Cardiac muscle cell (in vitro differentiated cells and primary cell): ENCODE measurements around the gene PCSK2. TPM values are rescaled to one million over a fixed set of nuclear protein-coding genes. Genes with fewer than 3 reads are reported as not detected.

Experiments
- DNase-seq, 2 donors: peaks; one replicate each; pipeline versions ENCODE4 v3.0.0 to v3.0.0-alpha.2; 2010 to 2017; ENCODE audit warnings: low read depth in 1 of 2, low spot score in 1 of 2
- H3K27ac ChIP-seq: fragments of 200-600 bp; sonication (generic); 2 replicates; pipeline ENCODE4 v1.5.1; 2016
- H3K27me3 ChIP-seq: fragments of 200-600 bp; sonication (generic); 2 replicates; pipeline ENCODE4 v1.6.0; 2016; ENCODE audit warnings: control low read depth
- H3K36me3 ChIP-seq: fragments of 200-600 bp; sonication (generic); 2 replicates; pipeline ENCODE4 v1.5.1; 2016; ENCODE audit warnings: control low read depth
- H3K4me1 ChIP-seq: fragments of 200-600 bp; sonication (generic); 2 replicates; pipeline ENCODE4 v1.8.1; 2017; ENCODE audit warnings: low read depth, mild to moderate bottlenecking, mixed run types
- H3K4me3 ChIP-seq: fragments of 200-600 bp; sonication (generic); 2 replicates; pipeline ENCODE4 v1.5.1; 2016; ENCODE audit warnings: mild to moderate bottlenecking
- H3K9me3 ChIP-seq: fragments of 200-600 bp; sonication (generic); 2 replicates; pipeline ENCODE4 v1.5.1; 2017; ENCODE audit warnings: low read depth, mild to moderate bottlenecking, control low read depth
- CTCF ChIP-seq: IDR thresholded peaks from 2 replicates; pipeline ENCODE4 v1.5.1; 2012; ENCODE audit warnings: low read depth, mild to moderate bottlenecking, low read length
- polyA plus RNA-seq: library from polyadenylated mRNA; unstranded; fragments of >200 nt; fragmentation: Nextera tagmentation; extraction: Ambion mirVana; gene quantifications from 2 replicates; pipeline ENCODE4 v1.2.1, GENCODE V29; 2016
- total RNA-seq: library from RNA; depleted of rRNA; stranded (reverse); fragments of >200 nt; gene quantifications from 2 replicates; pipeline ENCODE4 v1.2.3, GENCODE V29; 2016

PCSK2 gene
- total and polyA plus RNA-seq, 2 experiments from 2014 or later: 0.12 to 0.66 TPM

- Histone ChIP-seq H3K4me3 (no peak overlapping the region), H3K4me1 (no peaks in the 10 kb centered on the region), H3K36me3 (no peaks in the 10 kb centered on the region), H3K9me3 (no peaks in the 10 kb centered on the region), H3K27ac (no peak overlapping the region), H3K27me3 (no peaks in the 10 kb centered on the region)
- no peak for DNase-seq
- no peak for TF ChIP-seq CTCF
Observed at GRCh38 chr20:17372806-17373440, 146.1 kb downstream of the PCSK2 start.

- Histone ChIP-seq H3K4me1 (no peaks in the 10 kb centered on the region), H3K4me3 (no peak overlapping the region), H3K27ac (no peak overlapping the region), H3K36me3 (no peaks in the 10 kb centered on the region), H3K27me3 (no peaks in the 10 kb centered on the region), H3K9me3 (no peaks in the 10 kb centered on the region)
- DNase-seq: no peak
- no peak for TF ChIP-seq CTCF
Observed at GRCh38 chr20:17374086-17374485, 147.2 kb downstream of the PCSK2 start.

DNA sequence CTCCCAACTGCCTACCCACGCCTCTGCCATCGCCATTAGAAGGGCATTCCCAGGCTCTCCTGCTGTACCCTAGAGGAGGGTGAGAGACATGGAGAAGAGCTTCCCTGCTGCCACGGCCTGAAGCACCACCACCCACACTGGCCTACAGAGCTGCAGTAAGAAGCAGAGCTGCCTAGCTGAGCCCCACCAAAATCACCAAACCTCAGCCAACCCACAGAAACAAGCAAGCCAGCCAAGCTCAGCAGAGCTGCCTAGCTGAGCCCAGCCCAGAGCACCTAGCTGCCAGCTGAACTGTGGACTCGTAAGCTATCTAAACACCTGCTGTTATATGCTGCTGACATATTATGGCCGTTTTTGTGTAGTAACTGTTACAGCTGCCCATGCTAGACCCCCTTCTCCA, 149.2 kb downstream of the PCSK2 start:
- H3K4me1 ChIP-seq: no peaks in the 10 kb centered on the region
- no peaks in the 10 kb centered on the region for H3K36me3 ChIP-seq
- no peak for TF ChIP-seq CTCF
- H3K27me3 ChIP-seq: no peaks in the 10 kb centered on the region
- no peaks in the 10 kb centered on the region for H3K9me3 ChIP-seq
- H3K27ac ChIP-seq: no peak overlapping the region
- no peak for DNase-seq
- H3K4me3 ChIP-seq: no peak overlapping the region

- H3K4me3 ChIP-seq: no peak overlapping the region
- no peak for TF ChIP-seq CTCF
- no peak for DNase-seq
Observed at GRCh38 chr20:17377231-17377630, 150.4 kb downstream of the PCSK2 start.

DNA sequence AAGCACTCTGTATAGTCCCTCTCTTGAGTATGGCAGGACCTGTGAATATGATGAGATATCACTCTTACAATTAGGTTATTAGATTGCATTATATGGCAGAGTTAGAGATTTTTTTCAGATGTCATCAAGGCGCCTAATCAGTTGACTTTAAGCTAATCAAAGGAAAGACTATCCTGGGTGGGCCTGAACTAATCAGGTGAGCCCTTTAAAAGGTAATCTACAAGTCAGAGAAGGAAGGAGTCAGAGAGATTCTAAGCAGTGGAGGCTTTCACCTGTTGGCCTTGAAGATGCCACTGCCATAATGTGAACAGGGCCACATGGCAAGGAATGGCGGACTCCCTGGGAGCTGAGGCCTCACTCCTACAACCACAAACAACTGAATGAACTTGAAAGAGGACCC, 152.8 kb downstream of the PCSK2 start:
- TF ChIP-seq CTCF: no peak
- Histone ChIP-seq H3K9me3 (no peaks in the 10 kb centered on the region), H3K27me3 (no peaks in the 10 kb centered on the region), H3K4me1 (no peaks in the 10 kb centered on the region), H3K36me3 (no peaks in the 10 kb centered on the region), H3K27ac (no peak overlapping the region), H3K4me3 (no peak overlapping the region)
- DNase-seq: no peak

More at GRCh38 chr20:17377231-17377630, 150.4 kb downstream of the PCSK2 start:
- Histone ChIP-seq H3K9me3 (no peaks in the 10 kb centered on the region), H3K27me3 (no peaks in the 10 kb centered on the region), H3K4me1 (no peaks in the 10 kb centered on the region), H3K27ac (no peak overlapping the region), H3K36me3 (no peaks in the 10 kb centered on the region)

DNA sequence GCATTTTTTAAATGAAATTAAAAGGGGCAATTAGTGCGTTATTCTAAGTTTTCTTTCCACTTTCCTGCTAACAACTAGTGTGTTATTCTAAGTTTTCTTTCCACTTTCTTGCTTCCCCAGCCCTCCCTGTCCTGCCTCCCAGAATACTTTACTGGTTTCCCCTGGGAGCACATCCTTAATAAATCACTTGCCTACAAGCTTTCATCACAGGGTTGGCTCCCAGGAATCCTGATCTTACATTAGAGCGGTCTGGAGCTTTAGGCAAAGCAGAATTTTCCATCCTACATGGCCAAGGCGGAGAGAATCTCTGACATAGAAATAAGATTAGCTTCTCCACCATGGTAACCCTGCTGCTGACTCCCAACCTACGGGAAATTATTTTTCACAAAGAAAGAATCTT, 154.0 kb downstream of the PCSK2 start:
- H3K9me3 ChIP-seq: no peaks in the 10 kb centered on the region
- no peaks in the 10 kb centered on the region for H3K36me3 ChIP-seq
- no peak overlapping the region for H3K4me3 ChIP-seq
- H3K27me3 ChIP-seq: no peaks in the 10 kb centered on the region
- no peak for DNase-seq
- H3K27ac ChIP-seq: no peak overlapping the region
- H3K4me1 ChIP-seq: no peaks in the 10 kb centered on the region
- no peak for TF ChIP-seq CTCF
